Ishikawa (cell line): Measurements from ENCODE around the gene DSG2.

ENCODE experiments used
- CEBPB ChIP-seq: IDR thresholded peaks from 2 replicates; pipeline ENCODE4 v1.6.1; 2012
- CREB1 ChIP-seq: IDR thresholded peaks from 2 replicates; pipeline ENCODE4 v1.6.1; 2012; ENCODE audit warnings: low read depth
- EGR1 ChIP-seq: IDR thresholded peaks from 2 replicates; pipeline ENCODE4 v1.6.1; 2012
- RAD21 ChIP-seq: IDR thresholded peaks from 2 replicates; pipeline ENCODE4 v1.6.1; 2012; ENCODE audit warnings: low read depth
- TAF1 ChIP-seq: IDR thresholded peaks from 2 replicates; pipeline ENCODE4 v1.6.1; 2012; ENCODE audit warnings: low read depth, mild to moderate bottlenecking
- TEAD4 ChIP-seq: IDR thresholded peaks from 2 replicates; pipeline ENCODE4 v1.6.1; 2012
- TF ChIP-seq, protein P1 (sequence below): IDR thresholded peaks from 2 replicates; pipeline ENCODE4 v1.6.1; 2012
- TF ChIP-seq, protein P2 (sequence below): IDR thresholded peaks from 2 replicates; pipeline ENCODE4 v1.6.1; 2012
- TF ChIP-seq, protein P3 (sequence below): IDR thresholded peaks from 2 replicates; pipeline ENCODE4 v1.6.1; 2012; ENCODE audit warnings: low read depth, mild to moderate bottlenecking

DNA sequence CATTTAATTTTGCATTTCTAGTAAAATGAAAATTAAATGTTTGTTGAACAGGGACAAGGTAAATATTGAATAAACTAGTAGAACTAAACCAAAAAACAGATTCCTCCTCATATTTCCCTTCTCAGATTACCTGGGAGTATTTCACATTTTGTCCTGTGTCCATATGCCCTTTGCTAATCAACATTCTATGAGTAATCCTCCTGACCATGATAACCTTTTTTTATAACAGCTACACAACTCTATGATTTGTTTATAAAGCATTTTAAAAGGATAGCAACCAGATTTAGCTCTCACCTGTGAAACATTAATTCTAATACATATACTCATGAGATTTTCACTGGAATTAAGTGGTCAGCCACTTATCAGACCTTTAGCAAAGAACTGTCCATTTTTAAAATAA, 7.1 kb upstream of the DSG2 start:
- TF ChIP-seq, protein P1, sequence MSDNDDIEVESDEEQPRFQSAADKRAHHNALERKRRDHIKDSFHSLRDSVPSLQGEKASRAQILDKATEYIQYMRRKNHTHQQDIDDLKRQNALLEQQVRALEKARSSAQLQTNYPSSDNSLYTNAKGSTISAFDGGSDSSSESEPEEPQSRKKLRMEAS: no peak
- TF ChIP-seq, protein P2, sequence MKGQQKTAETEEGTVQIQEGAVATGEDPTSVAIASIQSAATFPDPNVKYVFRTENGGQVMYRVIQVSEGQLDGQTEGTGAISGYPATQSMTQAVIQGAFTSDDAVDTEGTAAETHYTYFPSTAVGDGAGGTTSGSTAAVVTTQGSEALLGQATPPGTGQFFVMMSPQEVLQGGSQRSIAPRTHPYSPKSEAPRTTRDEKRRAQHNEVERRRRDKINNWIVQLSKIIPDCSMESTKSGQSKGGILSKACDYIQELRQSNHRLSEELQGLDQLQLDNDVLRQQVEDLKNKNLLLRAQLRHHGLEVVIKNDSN: no peak
- TF ChIP-seq EGR1 (no peak), TEAD4 (no peak), TAF1 (no peak), CREB1 (no peak), CEBPB (no peak), RAD21 (no peak)
- TF ChIP-seq, protein P3, sequence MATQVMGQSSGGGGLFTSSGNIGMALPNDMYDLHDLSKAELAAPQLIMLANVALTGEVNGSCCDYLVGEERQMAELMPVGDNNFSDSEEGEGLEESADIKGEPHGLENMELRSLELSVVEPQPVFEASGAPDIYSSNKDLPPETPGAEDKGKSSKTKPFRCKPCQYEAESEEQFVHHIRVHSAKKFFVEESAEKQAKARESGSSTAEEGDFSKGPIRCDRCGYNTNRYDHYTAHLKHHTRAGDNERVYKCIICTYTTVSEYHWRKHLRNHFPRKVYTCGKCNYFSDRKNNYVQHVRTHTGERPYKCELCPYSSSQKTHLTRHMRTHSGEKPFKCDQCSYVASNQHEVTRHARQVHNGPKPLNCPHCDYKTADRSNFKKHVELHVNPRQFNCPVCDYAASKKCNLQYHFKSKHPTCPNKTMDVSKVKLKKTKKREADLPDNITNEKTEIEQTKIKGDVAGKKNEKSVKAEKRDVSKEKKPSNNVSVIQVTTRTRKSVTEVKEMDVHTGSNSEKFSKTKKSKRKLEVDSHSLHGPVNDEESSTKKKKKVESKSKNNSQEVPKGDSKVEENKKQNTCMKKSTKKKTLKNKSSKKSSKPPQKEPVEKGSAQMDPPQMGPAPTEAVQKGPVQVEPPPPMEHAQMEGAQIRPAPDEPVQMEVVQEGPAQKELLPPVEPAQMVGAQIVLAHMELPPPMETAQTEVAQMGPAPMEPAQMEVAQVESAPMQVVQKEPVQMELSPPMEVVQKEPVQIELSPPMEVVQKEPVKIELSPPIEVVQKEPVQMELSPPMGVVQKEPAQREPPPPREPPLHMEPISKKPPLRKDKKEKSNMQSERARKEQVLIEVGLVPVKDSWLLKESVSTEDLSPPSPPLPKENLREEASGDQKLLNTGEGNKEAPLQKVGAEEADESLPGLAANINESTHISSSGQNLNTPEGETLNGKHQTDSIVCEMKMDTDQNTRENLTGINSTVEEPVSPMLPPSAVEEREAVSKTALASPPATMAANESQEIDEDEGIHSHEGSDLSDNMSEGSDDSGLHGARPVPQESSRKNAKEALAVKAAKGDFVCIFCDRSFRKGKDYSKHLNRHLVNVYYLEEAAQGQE: no peak
